ENCODE results near the gene ZNF385D.
"Not testable (repeated sequence)": the region's sequence is repeated elsewhere in the genome, so short reads cannot be mapped to it uniquely, and the experiment has no call there.

ZNF385D gene

GRCh38 chr3:21390856-21391255 is 360.2 kb downstream of the ZNF385D start:
- Histone ChIP-seq H3K36me3 (ENCODE audit: insufficient read depth, low read depth, low read length) (no peaks in the 10 kb centered on the region), H3K27ac (ENCODE audit: low read length) (no peak overlapping the region), H3K4me3 (ENCODE audit: low read length) (no peak overlapping the region), H3K9me3 (ENCODE audit: insufficient read depth, low read depth, low read length) (peaks cover 2% of the 10 kb centered on the region; the same call in 1 of the 2 replicates), H3K27me3 (ENCODE audit: insufficient read depth, low read length) (no peaks in the 10 kb centered on the region), H3K4me1 (ENCODE audit: insufficient read depth, low read length) (no peaks in the 10 kb centered on the region), H3K9ac (ENCODE audit: low read depth, low read length) (no peak overlapping the region)

- no peak overlapping the region for H3K27ac ChIP-seq (ENCODE audit: low read length)
- no peak overlapping the region for H3K4me3 ChIP-seq (ENCODE audit: low read length)
- no peaks in the 10 kb centered on the region for H3K4me1 ChIP-seq (ENCODE audit: insufficient read depth, low read length)
- H3K9ac ChIP-seq (ENCODE audit: low read depth, low read length), result no peak overlapping the region
- no peaks in the 10 kb centered on the region for H3K36me3 ChIP-seq (ENCODE audit: insufficient read depth, low read depth, low read length)
- H3K27me3 ChIP-seq (ENCODE audit: insufficient read depth, low read length), result no peaks in the 10 kb centered on the region
- H3K9me3 ChIP-seq (ENCODE audit: insufficient read depth, low read depth, low read length), result peaks cover 8% of the 10 kb centered on the region
Measured at GRCh38 chr3:21390136-21390535, 360.9 kb downstream of the ZNF385D start.

GRCh38 chr3:21387142-21387826 is 363.7 kb downstream of the ZNF385D start:
- H3K36me3 ChIP-seq (ENCODE audit: insufficient read depth, low read depth, low read length); H3K4me3 ChIP-seq (ENCODE audit: low read length); H3K27ac ChIP-seq (ENCODE audit: low read length); H3K9ac ChIP-seq (ENCODE audit: low read depth, low read length); H3K4me1 ChIP-seq (ENCODE audit: insufficient read depth, low read length); H3K9me3 ChIP-seq (ENCODE audit: insufficient read depth, low read depth, low read length); H3K27me3 ChIP-seq (ENCODE audit: insufficient read depth, low read length): not testable (repeated sequence)

- not testable (repeated sequence) for H3K4me1 ChIP-seq (ENCODE audit: insufficient read depth, low read length); H3K4me3 ChIP-seq (ENCODE audit: low read length); H3K27me3 ChIP-seq (ENCODE audit: insufficient read depth, low read length); H3K36me3 ChIP-seq (ENCODE audit: insufficient read depth, low read depth, low read length); H3K9me3 ChIP-seq (ENCODE audit: insufficient read depth, low read depth, low read length); H3K27ac ChIP-seq (ENCODE audit: low read length); H3K9ac ChIP-seq (ENCODE audit: low read depth, low read length)
Measured at GRCh38 chr3:21378036-21378435, 373.0 kb downstream of the ZNF385D start.

- no peaks in the 10 kb centered on the region for H3K9me3 ChIP-seq (ENCODE audit: insufficient read depth, low read depth, low read length)
- no peaks in the 10 kb centered on the region for H3K4me1 ChIP-seq (ENCODE audit: insufficient read depth, low read length)
- no peak overlapping the region for H3K27ac ChIP-seq (ENCODE audit: low read length)
- no peaks in the 10 kb centered on the region for H3K36me3 ChIP-seq (ENCODE audit: insufficient read depth, low read depth, low read length)
- no peak overlapping the region for H3K4me3 ChIP-seq (ENCODE audit: low read length)
- no peaks in the 10 kb centered on the region for H3K27me3 ChIP-seq (ENCODE audit: insufficient read depth, low read length)
- H3K9ac ChIP-seq (ENCODE audit: low read depth, low read length), result no peak overlapping the region
Measured at GRCh38 chr3:21377071-21377769, 373.8 kb downstream of the ZNF385D start.

GRCh38 chr3:21372316-21372715 is 378.7 kb downstream of the ZNF385D start:
- H3K27ac ChIP-seq (ENCODE audit: low read length), result no peak overlapping the region
- no peaks in the 10 kb centered on the region for H3K36me3 ChIP-seq (ENCODE audit: insufficient read depth, low read depth, low read length)
- no peak overlapping the region for H3K9ac ChIP-seq (ENCODE audit: low read depth, low read length)
- H3K27me3 ChIP-seq (ENCODE audit: insufficient read depth, low read length), result no peaks in the 10 kb centered on the region
- H3K9me3 ChIP-seq (ENCODE audit: insufficient read depth, low read depth, low read length), result no peaks in the 10 kb centered on the region
- H3K4me1 ChIP-seq (ENCODE audit: insufficient read depth, low read length), result no peaks in the 10 kb centered on the region
- no peak overlapping the region for H3K4me3 ChIP-seq (ENCODE audit: low read length)

Measured in iPS-20b (cell line).